Keratinocyte (primary cell): ENCODE data around the gene ARHGEF19. TPM values are rescaled to one million over a fixed set of nuclear protein-coding genes. Genes with fewer than 3 reads are reported as not detected.

Source experiments
- DNase-seq: peaks from one replicate; pipeline ENCODE4 v3.0.0-alpha.2; 2011; ENCODE audit warnings: low read depth, missing footprints, low spot score
- FAIRE-seq: peaks from 2 replicates; lab custom pipeline; 2011; peaks lifted over from hg19 to GRCh38; lab: Jason Lieb, UNC
- H2AFZ ChIP-seq: 2 replicates; pipeline ENCODE4 v1.6.0; 2012; ENCODE audit warnings: low read length, control low read depth, inconsistent platforms; ENCODE audit not compliant: control insufficient read depth
- H3K27ac ChIP-seq: 2 replicates; pipeline ENCODE4 v1.5.1; 2011; ENCODE audit warnings: low read length; ENCODE audit not compliant: control insufficient read depth, insufficient read depth
- H3K27me3 ChIP-seq: 3 replicates; pipeline ENCODE4 v1.6.0; 2011; ENCODE audit warnings: low read length; ENCODE audit not compliant: control insufficient read depth, insufficient read depth; ENCODE audit errors: extremely low read depth
- H3K36me3 ChIP-seq, 2 experiments: 2 replicates in 1 of 2; 3 replicates in 1 of 2; pipeline ENCODE4 v1.5.1; 2011; ENCODE audit warnings: low read length in 2 of 2, mild to moderate bottlenecking in 1 of 2; ENCODE audit not compliant: control insufficient read depth in 2 of 2, insufficient read depth in 2 of 2; ENCODE audit errors: extremely low read depth in 1 of 2
- H3K4me1 ChIP-seq: 3 replicates; pipeline ENCODE4 v1.5.1; 2011; ENCODE audit warnings: low read length; ENCODE audit not compliant: control insufficient read depth, insufficient read depth; ENCODE audit errors: extremely low read depth
- H3K4me2 ChIP-seq: 3 replicates; pipeline ENCODE4 v1.6.0; 2011; ENCODE audit warnings: low read depth, low read length; ENCODE audit not compliant: control insufficient read depth, insufficient read depth; ENCODE audit errors: extremely low read depth
- H3K4me3 ChIP-seq, 3 experiments: fragments of 200-600 bp in 1 of 3; sonication (generic) in 1 of 3; 2 replicates in 2 of 3; 3 replicates in 1 of 3; pipeline ENCODE4 v1.5.1; 2011 to 2016; ENCODE audit warnings: low read length in 3 of 3, mild to moderate bottlenecking in 3 of 3, control low read depth in 2 of 3, inconsistent platforms in 1 of 3, low read depth in 1 of 3, mixed read lengths in 1 of 3, mixed run types in 1 of 3, moderate library complexity in 1 of 3; ENCODE audit not compliant: control insufficient read depth in 2 of 3, insufficient read depth in 2 of 3; ENCODE audit errors: extremely low read depth in 1 of 3
- H3K79me2 ChIP-seq: 2 replicates; pipeline ENCODE4 v1.6.0; 2012; ENCODE audit warnings: low read length; ENCODE audit not compliant: control insufficient read depth, insufficient read depth
- H3K9ac ChIP-seq: 3 replicates; pipeline ENCODE4 v1.6.0; 2011; ENCODE audit warnings: low read length; ENCODE audit not compliant: control insufficient read depth, insufficient read depth; ENCODE audit errors: extremely low read depth
- H3K9me1 ChIP-seq: 3 replicates; pipeline ENCODE4 v1.6.0; 2011; ENCODE audit warnings: low read length; ENCODE audit not compliant: control insufficient read depth, insufficient read depth; ENCODE audit errors: extremely low read depth
- H3K9me3 ChIP-seq: 2 replicates; pipeline ENCODE4 v1.5.1; 2012; ENCODE audit warnings: low read depth, low read length; ENCODE audit not compliant: control insufficient read depth
- H4K20me1 ChIP-seq: 3 replicates; pipeline ENCODE4 v1.6.0; 2011; ENCODE audit warnings: low read length; ENCODE audit not compliant: control insufficient read depth, insufficient read depth; ENCODE audit errors: extremely low read depth
- CTCF ChIP-seq, 3 experiments: IDR thresholded peaks in 1 of 3; conservative IDR thresholded peaks in 1 of 3; optimal IDR thresholded peaks in 1 of 3; 2 replicates in 2 of 3; 3 replicates in 1 of 3; pipeline versions ENCODE3 to v1.5.1; 2011; ENCODE audit warnings: low read length in 3 of 3, mild to moderate bottlenecking in 3 of 3, moderate library complexity in 2 of 3, control low read depth in 1 of 3, inconsistent platforms in 1 of 3; ENCODE audit not compliant: insufficient read depth in 2 of 3; ENCODE audit errors: extremely low read depth in 1 of 3
- EZH2 ChIP-seq: IDR thresholded peaks from one replicate; pipeline ENCODE4 v1.6.1; 2012; ENCODE audit warnings: inconsistent platforms, mild to moderate bottlenecking, low read length, moderate library complexity
- dilution Hi-C: fragments of 300-500 bp; cut with MboI; formaldehyde crosslinking; loops from one replicate; pipeline ENCODE4 v1.7.0; 2020; ENCODE audit warnings: low sequenced_read_pairs; ENCODE audit not compliant: extremely low pct_ligation_motif_present
- polyA plus RNA-seq, 5 experiments: library from polyadenylated mRNA; depleted of rRNA in 3 of 5; stranded (reverse) in 3 of 5; stranded (forward) in 1 of 5; unstranded in 1 of 5; fragments of >200 nt; gene quantifications; 1 replicate in 1 of 5; 2 replicates in 3 of 5; 3 replicates in 1 of 5; pipeline versions ENCODE4 v1.2.1 to v1.2.3, GENCODE V29; 2011 to 2012; ENCODE audit warnings: missing spikeins in 2 of 5, low read depth in 1 of 5, low replicate concordance in 1 of 5

Gene ARHGEF19
- polyA plus RNA-seq, 1 donor (not counting 4 experiments of a cell fraction or from before 2014, with no cell fraction given): 5.0 TPM

- Histone ChIP-seq H3K4me3 (no peak overlapping the region), H3K9me1 (peaks cover 3% of the 10 kb centered on the region), H4K20me1 (no peaks in the 10 kb centered on the region), H3K9me3 (no peaks in the 10 kb centered on the region), H3K36me3 (peaks cover 4% of the 10 kb centered on the region in 2 experiments), H3K4me1 (peaks cover 16% of the 10 kb centered on the region), H3K9ac (peak overlapping the region; percentile 13), H3K27ac (no peak overlapping the region), H3K4me2 (peak overlapping the region; percentile 39), H3K79me2 (no peaks in the 10 kb centered on the region), H2AFZ (no peak overlapping the region), H3K27me3 (no peaks in the 10 kb centered on the region)
- peak; percentile 40 for DNase-seq
- peak; percentile 95 for FAIRE-seq
- TF ChIP-seq EZH2: no peak
- TF ChIP-seq CTCF (optimal IDR thresholded peaks at IDR 0.05 in 1 of 3, IDR thresholded peaks at IDR 0.05 in 1 of 3, conservative IDR thresholded peaks at IDR 0.05 in 1 of 3; ENCODE audit: extremely low read depth in 1 of 3, insufficient read depth in 2 of 3, low read length in 3 of 3): peak; percentile 86 to 96 (median 88)
- dilution Hi-C loops: no loop called here
These were observed 31.6 kb upstream of the ARHGEF19 start for GRCh38 chr1:16243936-16244649.

- dilution Hi-C loops: no loop called here
- Histone ChIP-seq H3K4me3 (no peak overlapping the region), H2AFZ (no peak overlapping the region), H3K9ac (no peak overlapping the region), H3K4me1 (peaks cover 8% of the 10 kb centered on the region), H3K9me1 (peaks cover under 1% of the 10 kb centered on the region), H3K27me3 (no peaks in the 10 kb centered on the region), H3K27ac (no peak overlapping the region), H3K9me3 (no peaks in the 10 kb centered on the region), H3K79me2 (no peaks in the 10 kb centered on the region), H4K20me1 (no peaks in the 10 kb centered on the region), H3K36me3 (peaks cover 4% of the 10 kb centered on the region in 2 experiments), H3K4me2 (no peak overlapping the region)
- no peak for FAIRE-seq
- TF ChIP-seq EZH2: no peak
- TF ChIP-seq CTCF (optimal IDR thresholded peaks at IDR 0.05 in 1 of 3, IDR thresholded peaks at IDR 0.05 in 1 of 3, conservative IDR thresholded peaks at IDR 0.05 in 1 of 3; ENCODE audit: extremely low read depth in 1 of 3, insufficient read depth in 2 of 3, low read length in 3 of 3): no peak
- no peak for DNase-seq
These were observed 30.8 kb upstream of the ARHGEF19 start for GRCh38 chr1:16243215-16243610.
